H1 (cell line): ENCODE measurements around the gene CCR8. TPM values are rescaled to one million over a fixed set of nuclear protein-coding genes. Genes with fewer than 3 reads are reported as not detected.

Experiments
- polyA plus RNA-seq, 7 experiments: library from polyadenylated mRNA; depleted of rRNA in 3 of 7; stranded (reverse) in 5 of 7; unstranded in 2 of 7; fragments of >200 nt in 5 of 7; fragments of 200-250 nt in 2 of 7; gene quantifications; 1 replicate in 5 of 7; 2 replicates in 1 of 7; 4 replicates in 1 of 7; pipeline versions ENCODE4 v1.2.1 to v1.2.3, GENCODE V29; 2011 to 2013; ENCODE audit warnings: missing spikeins in 2 of 7, mixed read lengths in 2 of 7
- total RNA-seq: library from RNA; stranded (reverse); fragmentation: NEBNext Ultra II Directional; extraction: Animal tissue kit (Norgen Biotek cat#: 25700); gene quantifications from 2 replicates; pipeline ENCODE4 v1.2.1, GENCODE V29; 2021
- TF ChIP-seq, protein P1 (sequence below): fragments of 300-600 bp; sonication (generic); IDR thresholded peaks from 2 replicates; pipeline ENCODE4 v1.7.1; 2012; ENCODE audit warnings: low read length, moderate library complexity, mild to moderate bottlenecking, inconsistent platforms; ENCODE audit not compliant: insufficient replicate concordance

CCR8 gene
- total and polyA plus RNA-seq, 2 of the 8 experiments (the other 6 are each of a cell fraction or from before 2014, with no cell fraction given): 0.35 TPM; not detected in 1

DNA sequence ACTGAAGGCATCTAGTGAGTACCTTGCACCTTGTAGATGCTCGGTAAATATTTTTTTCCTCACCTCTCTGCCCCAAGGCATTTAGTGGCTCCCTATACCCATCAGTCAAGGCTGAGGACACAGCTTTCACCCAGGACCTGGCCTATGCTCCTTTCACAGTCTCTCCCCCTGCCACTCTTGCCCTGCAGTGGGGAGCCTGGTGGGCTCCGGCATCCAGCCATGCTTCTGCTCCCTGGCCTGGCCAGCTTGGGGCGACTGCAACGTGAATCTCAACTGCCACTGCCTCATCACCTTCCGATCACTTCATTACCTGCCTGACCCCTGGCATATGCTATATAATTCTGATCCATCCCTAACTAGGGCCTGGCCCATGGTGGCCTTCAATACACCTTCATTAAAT lies 48.9 kb upstream of the CCR8 start (continued):
- TF ChIP-seq, protein P1, sequence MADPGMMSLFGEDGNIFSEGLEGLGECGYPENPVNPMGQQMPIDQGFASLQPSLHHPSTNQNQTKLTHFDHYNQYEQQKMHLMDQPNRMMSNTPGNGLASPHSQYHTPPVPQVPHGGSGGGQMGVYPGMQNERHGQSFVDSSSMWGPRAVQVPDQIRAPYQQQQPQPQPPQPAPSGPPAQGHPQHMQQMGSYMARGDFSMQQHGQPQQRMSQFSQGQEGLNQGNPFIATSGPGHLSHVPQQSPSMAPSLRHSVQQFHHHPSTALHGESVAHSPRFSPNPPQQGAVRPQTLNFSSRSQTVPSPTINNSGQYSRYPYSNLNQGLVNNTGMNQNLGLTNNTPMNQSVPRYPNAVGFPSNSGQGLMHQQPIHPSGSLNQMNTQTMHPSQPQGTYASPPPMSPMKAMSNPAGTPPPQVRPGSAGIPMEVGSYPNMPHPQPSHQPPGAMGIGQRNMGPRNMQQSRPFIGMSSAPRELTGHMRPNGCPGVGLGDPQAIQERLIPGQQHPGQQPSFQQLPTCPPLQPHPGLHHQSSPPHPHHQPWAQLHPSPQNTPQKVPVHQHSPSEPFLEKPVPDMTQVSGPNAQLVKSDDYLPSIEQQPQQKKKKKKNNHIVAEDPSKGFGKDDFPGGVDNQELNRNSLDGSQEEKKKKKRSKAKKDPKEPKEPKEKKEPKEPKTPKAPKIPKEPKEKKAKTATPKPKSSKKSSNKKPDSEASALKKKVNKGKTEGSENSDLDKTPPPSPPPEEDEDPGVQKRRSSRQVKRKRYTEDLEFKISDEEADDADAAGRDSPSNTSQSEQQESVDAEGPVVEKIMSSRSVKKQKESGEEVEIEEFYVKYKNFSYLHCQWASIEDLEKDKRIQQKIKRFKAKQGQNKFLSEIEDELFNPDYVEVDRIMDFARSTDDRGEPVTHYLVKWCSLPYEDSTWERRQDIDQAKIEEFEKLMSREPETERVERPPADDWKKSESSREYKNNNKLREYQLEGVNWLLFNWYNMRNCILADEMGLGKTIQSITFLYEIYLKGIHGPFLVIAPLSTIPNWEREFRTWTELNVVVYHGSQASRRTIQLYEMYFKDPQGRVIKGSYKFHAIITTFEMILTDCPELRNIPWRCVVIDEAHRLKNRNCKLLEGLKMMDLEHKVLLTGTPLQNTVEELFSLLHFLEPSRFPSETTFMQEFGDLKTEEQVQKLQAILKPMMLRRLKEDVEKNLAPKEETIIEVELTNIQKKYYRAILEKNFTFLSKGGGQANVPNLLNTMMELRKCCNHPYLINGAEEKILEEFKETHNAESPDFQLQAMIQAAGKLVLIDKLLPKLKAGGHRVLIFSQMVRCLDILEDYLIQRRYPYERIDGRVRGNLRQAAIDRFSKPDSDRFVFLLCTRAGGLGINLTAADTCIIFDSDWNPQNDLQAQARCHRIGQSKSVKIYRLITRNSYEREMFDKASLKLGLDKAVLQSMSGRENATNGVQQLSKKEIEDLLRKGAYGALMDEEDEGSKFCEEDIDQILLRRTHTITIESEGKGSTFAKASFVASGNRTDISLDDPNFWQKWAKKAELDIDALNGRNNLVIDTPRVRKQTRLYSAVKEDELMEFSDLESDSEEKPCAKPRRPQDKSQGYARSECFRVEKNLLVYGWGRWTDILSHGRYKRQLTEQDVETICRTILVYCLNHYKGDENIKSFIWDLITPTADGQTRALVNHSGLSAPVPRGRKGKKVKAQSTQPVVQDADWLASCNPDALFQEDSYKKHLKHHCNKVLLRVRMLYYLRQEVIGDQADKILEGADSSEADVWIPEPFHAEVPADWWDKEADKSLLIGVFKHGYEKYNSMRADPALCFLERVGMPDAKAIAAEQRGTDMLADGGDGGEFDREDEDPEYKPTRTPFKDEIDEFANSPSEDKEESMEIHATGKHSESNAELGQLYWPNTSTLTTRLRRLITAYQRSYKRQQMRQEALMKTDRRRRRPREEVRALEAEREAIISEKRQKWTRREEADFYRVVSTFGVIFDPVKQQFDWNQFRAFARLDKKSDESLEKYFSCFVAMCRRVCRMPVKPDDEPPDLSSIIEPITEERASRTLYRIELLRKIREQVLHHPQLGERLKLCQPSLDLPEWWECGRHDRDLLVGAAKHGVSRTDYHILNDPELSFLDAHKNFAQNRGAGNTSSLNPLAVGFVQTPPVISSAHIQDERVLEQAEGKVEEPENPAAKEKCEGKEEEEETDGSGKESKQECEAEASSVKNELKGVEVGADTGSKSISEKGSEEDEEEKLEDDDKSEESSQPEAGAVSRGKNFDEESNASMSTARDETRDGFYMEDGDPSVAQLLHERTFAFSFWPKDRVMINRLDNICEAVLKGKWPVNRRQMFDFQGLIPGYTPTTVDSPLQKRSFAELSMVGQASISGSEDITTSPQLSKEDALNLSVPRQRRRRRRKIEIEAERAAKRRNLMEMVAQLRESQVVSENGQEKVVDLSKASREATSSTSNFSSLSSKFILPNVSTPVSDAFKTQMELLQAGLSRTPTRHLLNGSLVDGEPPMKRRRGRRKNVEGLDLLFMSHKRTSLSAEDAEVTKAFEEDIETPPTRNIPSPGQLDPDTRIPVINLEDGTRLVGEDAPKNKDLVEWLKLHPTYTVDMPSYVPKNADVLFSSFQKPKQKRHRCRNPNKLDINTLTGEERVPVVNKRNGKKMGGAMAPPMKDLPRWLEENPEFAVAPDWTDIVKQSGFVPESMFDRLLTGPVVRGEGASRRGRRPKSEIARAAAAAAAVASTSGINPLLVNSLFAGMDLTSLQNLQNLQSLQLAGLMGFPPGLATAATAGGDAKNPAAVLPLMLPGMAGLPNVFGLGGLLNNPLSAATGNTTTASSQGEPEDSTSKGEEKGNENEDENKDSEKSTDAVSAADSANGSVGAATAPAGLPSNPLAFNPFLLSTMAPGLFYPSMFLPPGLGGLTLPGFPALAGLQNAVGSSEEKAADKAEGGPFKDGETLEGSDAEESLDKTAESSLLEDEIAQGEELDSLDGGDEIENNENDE: no peak
